HPDE6-E6E7 (cell line): Measurements from ENCODE around the gene DNAAF2.
A peak's percentile ranks its signal among the peaks of the same experiment; 100 is the strongest.
"Not testable (repeated sequence)": the region's sequence is repeated elsewhere in the genome, so short reads cannot be mapped to it uniquely, and the experiment has no call there.

Experiments used
- DNase-seq: peaks from one replicate; pipeline ENCODE4 v3.0.0; 2011; ENCODE audit warnings: missing footprints; ENCODE audit errors: extremely low spot score

Gene DNAAF2

GRCh38 chr14:49621114-49621881 lies 13.7 kb downstream of the DNAAF2 start:
- DNase-seq = no peak

GRCh38 chr14:49620182-49621113 lies 14.6 kb downstream of the DNAAF2 start, which contains the start of the genes MGAT2 and RPL36AL:
TSS of gene MGAT2 (plus strand) at chr14:49620799. CDS start at chr14:49621269, 470 bp downstream.
TSS of gene RPL36AL (minus strand) at chr14:49620626. CDS start at chr14:49619104, 1,522 bp downstream.
- DNase-seq = peak; percentile 97

DNA sequence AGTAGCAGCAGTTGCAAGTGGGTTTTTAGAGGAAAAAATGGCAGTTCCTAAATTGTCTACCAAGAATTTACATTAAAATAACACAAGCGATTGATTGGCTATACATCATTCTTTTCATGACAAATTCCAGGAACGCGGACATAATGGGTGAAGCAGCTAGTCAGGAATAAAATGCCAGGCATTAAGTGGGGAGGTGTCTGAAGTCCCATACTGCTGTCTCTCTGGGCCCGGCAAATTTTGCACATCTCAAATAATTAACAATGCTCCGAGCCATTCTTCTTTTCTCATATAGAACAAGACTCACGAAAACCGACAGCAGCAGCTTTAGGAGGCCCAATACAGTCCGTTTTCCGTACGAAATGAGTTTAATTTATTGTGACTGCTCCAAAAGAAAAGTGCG lies 15.3 kb downstream of the DNAAF2 start:
- no peak for DNase-seq

- DNase-seq = not testable (repeated sequence)
Measured at GRCh38 chr14:49619273-49619672, 15.8 kb downstream of the DNAAF2 start.

DNA sequence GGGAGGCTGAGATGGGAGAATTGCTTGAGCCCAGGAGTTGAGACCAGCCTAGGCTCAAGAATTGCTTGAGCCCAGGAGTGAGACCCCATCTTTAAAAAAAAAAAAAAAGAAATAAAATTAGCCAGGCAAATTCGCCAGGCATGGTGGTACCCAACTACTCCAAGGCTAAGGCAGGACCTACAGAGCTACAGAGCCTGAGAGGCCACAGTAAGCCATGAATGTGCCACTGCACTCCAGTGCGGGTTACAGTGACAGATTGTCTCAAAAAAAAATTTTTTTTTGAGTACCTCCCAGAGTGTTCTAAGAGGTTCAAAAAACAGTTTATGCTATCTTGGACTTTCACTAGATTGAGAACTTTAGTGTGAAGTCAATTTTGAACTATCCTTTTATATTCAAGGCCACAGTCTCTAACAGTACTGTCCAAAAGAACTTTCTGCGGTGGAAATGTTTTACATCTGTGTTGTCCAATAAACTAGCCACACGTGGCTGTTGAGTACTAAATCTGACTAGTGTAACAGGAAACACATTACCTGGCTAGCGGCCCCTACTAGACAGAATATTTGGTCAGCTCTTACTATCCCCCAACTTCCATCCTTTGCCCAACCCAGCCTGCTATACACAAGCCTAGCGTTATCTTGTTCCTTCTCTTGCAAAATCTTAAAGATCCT lies 17.1 kb downstream of the DNAAF2 start:
- DNase-seq = no peak

DNA sequence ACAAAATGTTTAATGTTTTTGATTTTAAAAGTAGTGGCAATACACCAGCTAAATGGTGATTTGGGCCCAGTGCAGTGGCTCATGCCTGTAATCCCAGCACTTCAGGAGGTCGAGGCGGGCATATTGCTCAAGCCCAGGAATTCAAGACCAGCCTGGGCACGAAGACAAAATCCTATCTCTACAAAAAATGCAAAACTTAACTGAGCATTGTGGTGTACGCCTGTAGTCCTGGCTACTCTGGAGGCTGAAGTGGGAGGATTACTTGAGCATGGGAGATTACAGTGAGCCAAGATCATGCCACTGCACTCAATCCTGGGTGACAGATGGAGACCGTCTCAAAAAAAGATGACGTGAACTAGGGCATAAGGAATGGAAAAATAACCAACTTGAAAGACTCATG lies 19.3 kb downstream of the DNAAF2 start:
- no peak for DNase-seq

DNA sequence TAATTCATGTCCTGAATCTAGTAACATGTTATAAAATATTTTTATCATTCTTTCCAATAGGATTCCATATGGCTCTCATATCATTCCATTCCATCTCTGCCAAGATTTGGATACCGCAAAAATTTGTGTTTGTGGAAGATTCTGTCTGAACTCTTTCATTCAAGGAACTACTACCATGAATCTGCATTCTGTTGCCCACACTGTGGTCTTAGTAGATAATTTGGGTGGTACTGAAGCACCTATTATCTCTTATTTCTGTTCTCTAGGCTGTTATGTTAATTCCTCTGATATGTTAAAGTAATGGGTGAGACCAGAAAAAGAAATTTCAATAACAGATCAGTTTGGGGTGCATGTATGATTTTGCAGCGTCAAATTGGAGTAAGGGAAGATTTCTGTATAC lies 20.8 kb downstream of the DNAAF2 start:
- DNase-seq = no peak

GRCh38 chr14:49612671-49613070 lies 22.4 kb downstream of the DNAAF2 start:
- no peak for DNase-seq

DNA sequence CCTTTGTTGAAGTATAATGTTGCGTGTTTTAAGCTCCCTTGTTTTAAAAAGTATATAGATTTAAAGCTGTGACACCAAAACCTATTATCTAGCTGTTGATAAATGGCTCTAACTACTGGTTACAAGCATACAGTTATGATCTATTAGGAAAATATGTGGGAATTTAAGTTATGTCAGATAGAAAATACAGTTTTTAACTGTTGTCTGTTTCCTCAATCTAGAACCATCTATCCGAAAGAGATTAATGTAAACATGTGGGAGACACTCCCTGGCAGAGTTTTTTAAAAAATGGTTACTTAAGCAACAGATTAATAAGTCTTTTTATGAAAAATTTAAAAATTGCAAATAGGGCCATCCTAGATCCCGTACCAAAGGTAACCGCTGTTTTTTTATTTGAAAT lies 22.8 kb downstream of the DNAAF2 start:
- no peak for DNase-seq

DNA sequence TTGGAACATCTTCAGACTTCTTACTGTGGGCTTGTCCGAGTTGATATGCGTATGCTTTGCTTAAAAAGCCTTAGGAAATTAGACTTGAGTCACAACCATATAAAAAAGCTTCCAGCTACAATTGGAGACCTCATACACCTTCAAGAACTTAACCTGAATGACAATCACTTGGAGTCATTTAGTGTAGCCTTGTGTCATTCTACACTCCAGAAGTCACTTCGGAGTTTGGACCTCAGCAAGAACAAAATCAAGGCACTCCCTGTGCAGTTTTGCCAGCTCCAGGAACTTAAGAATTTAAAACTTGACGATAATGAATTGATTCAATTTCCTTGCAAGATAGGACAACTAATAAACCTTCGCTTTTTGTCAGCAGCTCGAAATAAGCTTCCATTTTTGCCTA lies 27.5 kb downstream of the DNAAF2 start:
- DNase-seq = no peak

GRCh38 chr14:49598485-49599300 lies 36.4 kb downstream of the DNAAF2 start, which contains the start of gene LRR1:
TSS of gene LRR1 (plus strand) at chr14:49598940. CDS start at chr14:49599021, 81 bp downstream.
- peak; percentile 67 for DNase-seq

DNA sequence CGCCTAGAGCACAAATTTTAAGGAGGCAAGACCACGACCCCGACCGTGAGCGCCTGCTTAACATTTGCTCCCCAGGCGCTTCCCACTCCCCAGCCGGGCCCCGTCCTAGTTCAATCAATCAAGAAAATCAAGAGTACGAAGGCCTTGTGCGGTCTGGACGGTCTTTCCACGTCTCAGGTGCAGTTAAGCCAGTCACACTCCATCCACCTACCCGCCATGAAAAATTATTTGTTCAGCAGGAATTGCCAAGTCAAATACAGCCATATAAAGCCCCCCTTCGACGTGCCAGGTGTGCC lies 36.9 kb downstream of the DNAAF2 start:
- DNase-seq = no peak

DNA sequence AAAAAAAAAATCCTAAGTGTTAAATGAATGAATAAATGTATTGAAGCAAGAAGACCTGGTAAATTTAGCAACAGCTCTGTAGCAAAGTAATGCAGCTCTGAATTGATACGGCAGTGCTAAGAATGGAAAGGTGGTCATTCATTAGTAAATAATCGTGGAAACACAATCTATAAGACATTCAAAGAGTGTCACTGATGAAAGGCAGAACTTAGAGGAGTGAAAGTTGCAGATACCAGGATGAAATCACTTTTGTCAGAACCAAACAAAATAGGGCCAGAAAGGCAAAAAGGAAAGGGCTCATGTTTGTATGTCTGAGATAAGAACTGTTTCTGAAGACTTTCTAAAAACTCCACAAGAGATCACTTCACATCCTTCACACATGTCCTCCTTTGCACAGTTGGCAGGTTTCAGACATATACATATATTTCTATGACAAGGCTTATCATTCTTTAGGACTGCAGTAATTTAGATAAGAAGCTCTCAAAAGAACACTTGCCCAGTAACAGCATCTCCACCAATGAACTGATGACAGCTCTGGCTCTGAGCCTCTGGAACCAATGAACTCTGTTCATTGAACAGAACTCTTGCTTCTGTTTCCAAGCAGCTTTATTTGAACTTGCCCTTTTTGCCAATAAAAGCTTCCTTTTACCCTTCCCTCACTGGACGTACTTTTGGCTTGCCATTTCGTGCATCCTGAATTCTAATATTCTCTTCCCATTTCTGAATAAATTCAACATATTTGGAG lies 40.5 kb downstream of the DNAAF2 start:
- DNase-seq = no peak

- DNase-seq = peak; percentile 14
Measured at GRCh38 chr14:49593016-49593415, 42.0 kb downstream of the DNAAF2 start.

DNA sequence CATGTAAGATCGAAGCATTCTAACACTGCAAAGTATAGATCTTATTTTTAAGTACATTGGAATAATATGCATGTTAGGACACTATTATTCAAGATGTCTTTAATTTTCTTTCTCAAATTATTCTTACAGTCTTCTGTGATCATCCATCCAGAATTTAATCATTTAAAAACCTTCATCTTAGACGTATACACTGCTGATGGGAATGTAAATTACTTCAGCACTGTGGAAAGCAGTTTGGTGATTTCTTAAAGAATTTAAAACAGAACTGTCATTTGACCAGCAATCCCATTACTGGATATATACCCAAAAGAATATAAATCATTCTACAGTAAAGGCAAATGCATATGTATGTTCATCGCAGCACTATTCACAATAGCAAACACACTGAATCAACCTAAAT lies 45.7 kb downstream of the DNAAF2 start:
- DNase-seq = no peak

DNA sequence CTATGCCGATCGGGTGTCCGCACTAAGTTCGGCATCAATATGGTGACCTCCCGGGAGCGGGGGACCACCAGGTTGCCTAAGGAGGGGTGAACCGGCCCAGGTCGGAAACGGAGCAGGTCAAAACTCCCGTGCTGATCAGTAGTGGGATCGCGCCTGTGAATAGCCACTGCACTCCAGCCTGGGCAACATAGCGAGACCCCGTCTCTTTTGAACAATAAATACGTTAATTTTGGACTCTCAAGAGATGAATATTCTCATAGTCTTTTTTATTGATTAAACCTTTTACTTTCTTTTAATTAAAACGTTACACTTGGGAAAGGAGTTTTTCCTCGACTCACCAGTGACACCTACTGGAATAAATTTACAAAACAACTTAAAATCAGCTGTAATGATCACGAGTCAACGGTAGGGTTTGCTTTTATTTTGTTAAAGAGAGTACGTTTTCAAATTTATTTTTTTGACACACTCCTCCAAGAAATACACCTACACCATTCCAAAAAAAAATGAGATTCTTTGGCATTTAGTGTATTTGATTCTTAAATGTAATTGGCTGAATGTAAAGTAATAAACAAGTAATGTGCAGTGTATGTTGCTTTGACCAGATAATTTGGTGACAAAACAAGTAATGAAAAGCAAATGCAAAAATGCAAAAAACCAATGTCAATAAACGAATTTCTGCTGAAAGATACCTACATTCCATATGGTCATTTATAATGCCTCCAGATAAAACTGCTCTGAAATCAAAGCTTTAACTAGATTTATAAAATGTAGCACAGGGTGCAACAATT lies 48.2 kb downstream of the DNAAF2 start:
- DNase-seq = peak; percentile 6

DNA sequence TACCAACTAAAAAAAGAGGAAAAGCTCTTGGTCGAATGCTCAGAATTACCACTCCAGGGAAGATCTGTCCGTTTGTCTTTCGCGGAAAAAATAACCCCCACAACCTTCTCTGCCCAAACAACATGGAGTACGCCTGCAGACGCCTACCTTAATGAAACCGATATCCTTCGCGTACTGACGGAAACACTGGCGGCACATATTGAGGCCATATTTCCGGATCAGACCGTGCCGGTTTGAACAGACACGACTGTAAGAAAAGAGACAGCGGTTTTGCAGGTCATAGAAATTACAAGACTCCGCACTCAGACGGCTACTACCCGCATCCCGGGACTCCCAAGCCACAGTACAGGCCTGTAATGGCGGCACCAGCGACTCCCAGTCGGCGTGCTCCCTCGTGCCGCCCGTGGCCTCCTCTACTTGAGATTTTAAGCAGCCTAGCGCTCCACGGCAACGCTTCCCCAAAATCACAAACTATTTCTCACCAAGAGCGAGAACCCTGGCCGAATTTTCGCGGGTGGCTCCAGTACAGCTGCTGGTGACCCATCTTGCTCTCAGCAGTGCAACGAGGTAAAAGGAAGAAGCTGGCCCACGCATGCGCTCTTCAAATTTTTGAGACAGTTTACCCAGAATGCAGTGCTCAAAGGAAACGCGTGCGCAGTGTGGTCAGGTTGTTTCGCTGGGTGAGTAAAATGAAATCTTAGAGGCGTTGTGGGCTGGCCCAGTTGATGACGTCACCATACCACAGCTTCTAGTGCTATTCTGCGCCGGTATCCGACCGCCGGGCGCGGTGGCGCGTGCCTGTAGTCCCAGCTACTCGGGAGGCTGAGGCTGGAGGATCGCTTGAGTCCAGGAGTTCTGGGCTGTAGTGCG lies 49.0 kb downstream of the DNAAF2 start, which contains the start of gene RPS29:
RPS29 (minus strand) TSS at position 578 of the 870 bp plus-strand sequence; CDS start at position 544, 34 bp downstream.
- peak; percentile 86 for DNase-seq

- not testable (repeated sequence) for DNase-seq
Measured at GRCh38 chr14:49584981-49585640, 49.9 kb downstream of the DNAAF2 start.
